GM20000 (cell line): Measurements from ENCODE around the gene MTMR4.

ENCODE experiments used
- DNase-seq: peaks from one replicate; pipeline ENCODE4 v3.0.0; 2012; ENCODE audit warnings: low spot score
- TF ChIP-seq, protein P1 (sequence below): IDR thresholded peaks from 2 replicates; pipeline ENCODE4 v1.5.1; 2012; ENCODE audit warnings: mild to moderate bottlenecking, control low read depth; ENCODE audit errors: extremely low read depth, missing control alignments

MTMR4 gene

DNA sequence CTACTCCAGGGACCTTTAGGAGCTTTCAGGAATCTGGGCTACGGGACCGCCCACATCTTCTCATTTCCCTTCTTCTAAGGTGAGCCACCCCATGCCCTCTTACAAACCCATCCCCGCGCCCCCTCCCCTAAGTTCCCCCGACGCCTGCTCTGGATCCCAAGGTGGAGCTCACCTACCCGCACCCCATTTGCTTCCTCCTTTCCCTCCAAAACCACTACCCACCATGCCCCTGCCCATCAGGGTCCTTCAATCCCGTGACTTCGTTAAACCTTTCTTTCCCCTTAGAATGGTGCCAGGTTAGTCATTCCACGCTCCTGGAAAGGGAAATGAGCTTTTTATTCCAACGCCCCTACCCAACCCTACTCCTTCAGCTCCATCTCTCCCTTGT lies 326 bp upstream of the MTMR4 start:
- TF ChIP-seq, protein P1, sequence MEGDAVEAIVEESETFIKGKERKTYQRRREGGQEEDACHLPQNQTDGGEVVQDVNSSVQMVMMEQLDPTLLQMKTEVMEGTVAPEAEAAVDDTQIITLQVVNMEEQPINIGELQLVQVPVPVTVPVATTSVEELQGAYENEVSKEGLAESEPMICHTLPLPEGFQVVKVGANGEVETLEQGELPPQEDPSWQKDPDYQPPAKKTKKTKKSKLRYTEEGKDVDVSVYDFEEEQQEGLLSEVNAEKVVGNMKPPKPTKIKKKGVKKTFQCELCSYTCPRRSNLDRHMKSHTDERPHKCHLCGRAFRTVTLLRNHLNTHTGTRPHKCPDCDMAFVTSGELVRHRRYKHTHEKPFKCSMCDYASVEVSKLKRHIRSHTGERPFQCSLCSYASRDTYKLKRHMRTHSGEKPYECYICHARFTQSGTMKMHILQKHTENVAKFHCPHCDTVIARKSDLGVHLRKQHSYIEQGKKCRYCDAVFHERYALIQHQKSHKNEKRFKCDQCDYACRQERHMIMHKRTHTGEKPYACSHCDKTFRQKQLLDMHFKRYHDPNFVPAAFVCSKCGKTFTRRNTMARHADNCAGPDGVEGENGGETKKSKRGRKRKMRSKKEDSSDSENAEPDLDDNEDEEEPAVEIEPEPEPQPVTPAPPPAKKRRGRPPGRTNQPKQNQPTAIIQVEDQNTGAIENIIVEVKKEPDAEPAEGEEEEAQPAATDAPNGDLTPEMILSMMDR: no peak
- DNase-seq: no peak

DNA sequence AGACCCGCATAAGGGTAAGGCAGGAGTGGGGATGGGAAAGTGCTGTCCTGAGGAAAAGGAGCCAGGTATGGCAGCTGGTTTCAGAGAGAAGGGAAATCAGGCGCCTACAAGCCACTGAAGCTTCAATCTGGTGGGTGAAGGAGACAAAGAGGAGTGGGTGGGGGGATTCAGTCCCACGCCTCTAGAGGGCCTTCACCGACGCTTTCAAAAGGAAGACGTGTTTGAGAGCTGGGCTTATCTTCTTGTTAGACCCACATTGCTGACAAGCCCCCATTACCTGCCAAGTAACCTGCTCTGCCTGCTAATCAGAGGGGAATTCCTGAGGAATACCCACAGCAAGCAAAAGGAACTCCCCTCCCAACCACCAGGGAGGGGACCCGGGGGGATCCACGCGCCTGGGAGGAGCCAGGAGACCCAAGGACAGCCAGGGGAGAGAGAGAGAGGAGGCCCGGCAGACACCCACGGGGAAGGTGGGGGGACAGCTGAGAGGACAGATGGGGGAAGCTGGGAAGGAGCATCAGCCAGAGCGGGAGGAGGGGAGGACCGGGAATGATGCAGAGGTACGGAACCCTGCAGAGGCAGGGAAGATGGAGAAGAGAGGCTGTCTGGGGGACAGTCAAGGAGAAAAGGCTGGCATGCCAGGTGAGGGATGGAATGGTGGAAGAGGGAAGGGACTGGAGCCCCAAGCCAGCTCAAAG lies 1.0 kb downstream of the MTMR4 start:
- DNase-seq: peak; percentile 62
- TF ChIP-seq, protein P1: no peak

DNA sequence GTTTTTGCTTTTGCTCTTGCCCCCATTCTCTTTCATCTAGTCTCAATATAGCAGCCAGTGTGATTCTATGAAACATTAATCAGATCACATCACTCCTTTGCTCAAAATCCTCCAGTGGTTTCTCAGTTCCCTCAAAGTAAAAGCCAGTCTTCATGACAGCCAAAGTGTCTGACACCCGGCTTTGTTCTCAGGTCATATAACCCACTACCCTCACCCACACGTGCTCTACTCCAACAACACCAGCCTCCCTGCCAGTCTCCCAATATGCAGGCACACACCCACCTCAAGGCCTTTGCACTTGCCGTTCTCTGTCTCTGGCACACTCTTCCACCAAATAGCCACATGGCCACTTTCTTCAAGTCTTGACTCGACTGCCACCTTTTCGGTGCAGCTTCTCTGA lies 4.4 kb downstream of the MTMR4 start:
- TF ChIP-seq, protein P1: no peak
- no peak for DNase-seq

DNA sequence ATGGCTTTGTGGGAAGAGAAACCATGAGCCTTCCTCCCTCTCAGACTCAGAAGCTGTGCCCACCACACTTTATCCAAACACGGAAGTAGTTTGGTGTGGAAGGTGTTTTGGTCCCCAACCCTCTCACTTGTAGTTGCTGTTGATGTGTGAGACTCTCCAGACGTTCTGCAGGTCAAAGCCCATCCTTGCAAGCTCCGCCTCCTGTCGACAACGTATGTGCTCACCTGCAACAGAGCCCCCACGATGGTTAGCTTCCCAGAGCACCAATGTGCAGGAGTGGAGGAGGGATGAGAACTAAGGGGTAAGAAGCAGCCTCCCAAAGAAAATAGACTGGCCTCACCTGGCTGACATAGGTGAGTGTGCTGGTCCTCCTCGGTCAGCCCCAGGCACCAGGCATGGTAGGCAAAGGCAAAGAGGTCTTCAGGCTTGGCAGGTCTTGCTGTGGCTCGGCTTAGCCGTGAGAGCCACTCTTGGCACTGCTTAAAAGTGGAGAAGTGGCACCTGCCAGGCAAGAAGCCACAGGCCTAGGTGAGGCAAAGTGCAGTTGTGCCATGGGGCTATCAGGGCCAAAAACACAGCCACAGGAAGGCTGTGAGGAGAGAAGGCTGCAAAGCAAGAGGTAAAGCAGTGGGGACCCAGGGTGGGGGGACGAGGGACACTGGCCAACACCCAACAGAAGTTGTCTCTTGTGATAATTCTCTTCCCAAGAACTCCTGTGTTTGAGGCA lies 5.9 kb downstream of the MTMR4 start:
- TF ChIP-seq, protein P1: no peak
- DNase-seq: no peak

DNA sequence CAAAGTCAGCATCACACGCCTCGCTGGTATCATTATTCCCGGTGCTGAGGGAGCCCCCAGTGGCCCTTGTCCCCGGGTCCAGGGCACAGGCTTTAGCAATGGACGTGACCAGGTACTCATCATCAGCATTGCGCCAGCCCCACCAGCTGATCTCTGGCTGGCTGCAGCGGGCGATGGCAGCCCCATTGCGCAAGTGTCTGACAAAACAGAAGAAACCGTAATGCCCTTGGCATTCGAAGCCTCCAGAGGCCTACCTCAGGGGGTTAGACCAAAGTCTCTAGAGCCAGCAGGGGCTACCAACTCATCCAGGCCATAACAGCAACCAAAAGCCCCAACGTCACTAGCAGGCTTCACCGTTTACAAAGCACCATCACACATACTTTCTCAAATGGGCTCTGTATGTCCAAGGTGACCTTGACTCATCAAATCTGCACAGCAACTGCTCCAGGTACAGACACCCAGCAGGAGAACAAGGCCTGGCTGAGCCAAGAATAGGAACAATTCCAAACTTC lies 7.3 kb downstream of the MTMR4 start:
- no peak for DNase-seq

DNA sequence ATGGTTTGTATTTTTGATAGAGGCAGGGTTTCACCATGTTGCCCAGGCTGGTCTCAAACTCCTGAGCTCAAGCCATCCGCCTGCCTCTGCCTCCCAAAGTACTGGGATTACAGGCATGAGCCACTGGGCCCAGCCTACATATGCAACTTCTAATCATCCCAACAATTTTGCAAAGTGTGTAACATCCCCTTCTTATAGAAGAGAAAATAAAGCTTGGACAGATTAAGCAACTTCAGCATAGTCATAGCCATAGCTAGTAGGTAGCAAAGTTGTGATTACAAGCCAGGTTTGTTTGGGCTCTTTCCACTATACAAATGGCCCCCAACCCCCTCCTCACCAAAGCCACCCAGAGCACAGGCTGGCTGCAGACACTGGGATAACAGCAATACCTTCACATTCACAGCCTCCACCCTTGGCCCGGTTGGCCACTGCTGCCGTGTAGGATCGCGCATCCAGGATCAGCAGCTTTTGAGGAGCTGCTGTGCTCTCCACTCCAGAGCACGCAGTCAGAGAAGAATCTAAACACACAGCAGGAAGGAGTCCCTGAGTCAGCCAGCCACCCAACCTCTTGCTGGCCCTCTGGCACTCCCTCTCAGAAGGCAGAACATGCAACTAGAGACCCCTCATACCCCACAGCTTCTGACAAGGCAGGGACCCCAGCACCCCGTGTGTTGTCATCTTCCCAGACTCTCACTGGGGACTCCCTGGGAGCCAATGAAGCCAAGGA lies 7.9 kb downstream of the MTMR4 start:
- no peak for DNase-seq
- TF ChIP-seq, protein P1: no peak

More for the DNA sequence above, 7.3 kb downstream of the MTMR4 start:
- TF ChIP-seq, protein P1: no peak
